GM12891 (cell line): ENCODE results near the gene ACOT9.

Experiments
- PAX5 ChIP-seq: IDR thresholded peaks from 2 replicates; pipeline ENCODE4 v1.6.1; 2011; ENCODE audit warnings: low read length, moderate library complexity, mild to moderate bottlenecking; ENCODE audit not compliant: insufficient read depth, severe bottlenecking
- POLR2A ChIP-seq: IDR thresholded peaks from 2 replicates; pipeline ENCODE4 v1.6.1; 2011; ENCODE audit warnings: low read depth, low read length, control low read depth
- POLR2AphosphoS5 ChIP-seq: IDR thresholded peaks from 2 replicates; pipeline ENCODE4 v1.6.1; 2011; ENCODE audit warnings: low read depth, low read length, control low read depth

- TF ChIP-seq POLR2A (no peak), POLR2AphosphoS5 (no peak), PAX5 (no peak)
Observed at GRCh38 chrX:23754664-23755063, 11.6 kb upstream of the ACOT9 start.
